HG03108 (cell line): ENCODE data around the gene RAB42.
"Not testable (repeated sequence)": the region's sequence is repeated elsewhere in the genome, so short reads cannot be mapped to it uniquely, and the experiment has no call there.

Source experiments
- ATAC-seq: cut with Tn5 transposase; IDR thresholded peaks from one replicate; pipeline ENCODE4 v1.9.1; 2021; ENCODE audit warnings: moderate library complexity; ENCODE audit not compliant: unreplicated experiment

RAB42 gene

DNA sequence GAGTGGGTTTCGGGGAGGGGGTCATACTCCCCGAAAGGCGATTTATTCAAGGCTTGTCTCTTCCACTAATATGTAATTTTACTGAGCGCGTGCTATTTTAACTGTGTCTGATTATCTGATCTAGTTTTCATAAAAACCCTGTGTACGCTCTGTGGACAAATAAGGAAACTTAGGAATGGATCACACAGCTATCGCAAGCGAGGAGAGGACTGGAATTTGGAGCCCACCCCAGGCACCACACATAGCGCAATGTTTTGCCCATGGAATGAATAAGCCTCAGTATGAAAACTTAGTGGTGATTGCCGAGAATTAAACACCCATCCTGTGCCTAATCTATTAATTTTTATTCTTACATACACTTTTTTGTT lies 9.8 kb upstream of the RAB42 start:
- no peak for ATAC-seq

DNA sequence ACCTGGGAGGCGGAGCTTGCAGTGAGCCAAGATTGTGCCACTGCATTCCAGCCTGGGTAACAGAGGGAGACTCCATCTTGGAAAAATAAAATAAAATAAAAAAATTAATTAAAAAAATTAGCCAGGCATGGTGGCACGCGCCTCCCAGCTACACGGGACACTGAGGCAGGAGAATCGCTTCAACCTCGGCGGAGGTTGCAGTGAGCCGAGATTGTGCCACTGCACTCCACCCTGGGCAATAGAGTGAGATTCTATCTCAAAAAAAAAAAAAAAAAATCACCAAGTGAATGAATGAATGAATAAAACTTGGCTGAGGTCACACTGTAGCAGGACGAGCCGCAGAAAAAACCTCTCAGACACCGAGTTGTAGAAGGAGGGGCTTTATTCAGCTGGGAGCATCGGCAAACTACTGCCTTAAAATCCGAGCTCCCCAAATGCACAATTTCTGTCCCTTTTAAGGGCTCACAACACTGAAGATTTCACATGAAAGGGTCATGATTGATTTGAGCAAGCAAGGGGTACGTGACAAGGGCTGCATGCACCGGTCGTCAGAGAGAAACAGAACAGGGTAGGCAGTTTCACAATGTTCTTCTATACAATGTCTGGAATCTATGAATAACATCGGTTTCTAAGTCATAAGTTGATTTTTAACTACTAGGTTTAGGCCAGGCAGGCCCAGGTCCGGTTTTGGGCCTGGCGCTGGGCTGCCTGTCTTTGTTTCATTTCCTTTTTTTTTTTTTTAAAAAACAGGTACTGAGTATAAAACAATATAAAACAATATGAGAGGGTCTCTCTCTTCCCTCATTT lies 5.3 kb upstream of the RAB42 start:
- ATAC-seq = not testable (repeated sequence)

DNA sequence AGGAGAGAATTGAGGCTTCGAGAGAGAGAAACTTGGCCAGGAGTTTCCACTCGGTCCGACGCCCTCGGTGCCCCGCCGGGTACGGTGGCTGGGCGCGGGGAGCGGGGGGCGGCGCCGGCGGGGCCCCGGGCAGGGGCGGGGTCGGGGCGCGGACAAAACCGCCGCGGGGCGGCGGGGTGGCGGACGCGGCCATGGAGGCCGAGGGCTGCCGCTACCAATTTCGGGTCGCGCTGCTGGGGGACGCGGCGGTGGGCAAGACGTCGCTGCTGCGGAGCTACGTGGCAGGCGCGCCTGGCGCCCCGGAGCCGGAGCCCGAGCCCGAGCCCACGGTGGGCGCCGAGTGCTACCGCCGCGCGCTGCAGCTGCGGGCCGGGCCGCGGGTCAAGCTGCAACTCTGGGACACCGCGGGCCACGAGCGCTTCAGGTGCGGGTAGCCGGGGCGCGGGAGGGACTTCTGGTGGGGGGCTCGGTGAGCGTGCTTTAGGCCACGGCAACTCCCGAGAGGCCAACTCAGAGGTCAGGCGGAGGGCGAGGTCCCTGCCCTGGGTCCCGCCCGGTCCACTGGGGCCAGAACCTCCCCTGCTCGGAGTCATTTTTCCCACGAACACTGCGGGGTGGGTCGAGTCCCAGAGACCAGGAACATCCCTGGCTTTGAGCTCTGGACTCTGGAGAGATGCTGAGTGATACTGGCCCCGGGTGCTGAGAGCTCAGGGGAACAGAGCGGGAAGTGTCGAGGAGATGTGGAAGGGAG lies 431 bp downstream of the RAB42 start:
- ATAC-seq = no peak

DNA sequence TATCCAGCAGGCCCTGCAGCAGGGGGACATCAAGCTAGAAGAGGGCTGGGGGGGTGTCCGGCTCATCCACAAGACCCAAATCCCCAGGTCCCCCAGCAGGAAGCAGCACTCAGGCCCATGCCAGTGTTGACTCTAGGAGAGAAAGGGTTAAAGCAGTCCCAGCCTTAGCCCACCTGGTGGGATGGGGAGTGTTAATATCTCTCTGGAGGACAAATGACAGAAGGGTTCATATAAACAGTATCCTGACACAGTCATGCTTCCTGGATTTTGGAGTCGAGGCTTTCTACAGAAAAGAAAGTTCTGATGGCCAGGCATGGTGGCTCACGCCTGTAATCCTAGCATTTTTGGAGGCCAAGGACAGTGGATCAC lies 1.9 kb downstream of the RAB42 start:
- ATAC-seq = not testable (repeated sequence)

DNA sequence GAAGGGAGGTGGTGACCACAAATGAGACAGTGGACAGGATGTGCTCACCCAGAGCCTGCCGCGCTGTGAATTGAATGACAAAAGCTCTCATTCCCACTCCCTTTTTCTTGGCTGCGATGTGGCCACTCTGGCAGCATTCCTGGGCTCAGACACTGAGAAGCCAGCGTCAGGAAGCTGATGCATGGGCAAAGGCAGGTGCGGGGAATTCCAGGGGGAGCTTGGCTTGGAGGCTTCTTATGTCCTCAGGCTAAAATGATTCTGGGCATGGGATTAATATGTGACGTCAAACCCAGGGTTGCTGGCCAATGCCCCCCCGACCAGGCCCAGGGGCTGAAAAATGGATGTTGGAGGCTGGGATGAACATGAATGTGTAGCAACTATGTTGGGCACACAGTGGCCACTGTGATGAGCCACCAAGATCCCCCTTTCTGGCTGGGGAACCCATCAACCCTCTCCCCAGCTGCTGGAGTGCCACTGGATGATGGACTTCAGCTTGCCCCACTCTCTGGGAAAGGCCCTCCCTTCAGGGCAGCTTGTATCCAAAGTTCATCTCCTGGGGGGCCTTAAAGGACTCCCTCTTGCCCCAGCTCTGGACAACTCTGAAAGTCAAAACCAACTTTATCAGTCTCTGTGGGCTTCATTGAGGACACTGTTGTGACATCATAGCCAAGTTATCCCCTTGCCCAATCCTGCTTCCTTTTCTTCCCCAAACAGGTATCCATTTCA lies 2.8 kb downstream of the RAB42 start:
- ATAC-seq = not testable (repeated sequence)

DNA sequence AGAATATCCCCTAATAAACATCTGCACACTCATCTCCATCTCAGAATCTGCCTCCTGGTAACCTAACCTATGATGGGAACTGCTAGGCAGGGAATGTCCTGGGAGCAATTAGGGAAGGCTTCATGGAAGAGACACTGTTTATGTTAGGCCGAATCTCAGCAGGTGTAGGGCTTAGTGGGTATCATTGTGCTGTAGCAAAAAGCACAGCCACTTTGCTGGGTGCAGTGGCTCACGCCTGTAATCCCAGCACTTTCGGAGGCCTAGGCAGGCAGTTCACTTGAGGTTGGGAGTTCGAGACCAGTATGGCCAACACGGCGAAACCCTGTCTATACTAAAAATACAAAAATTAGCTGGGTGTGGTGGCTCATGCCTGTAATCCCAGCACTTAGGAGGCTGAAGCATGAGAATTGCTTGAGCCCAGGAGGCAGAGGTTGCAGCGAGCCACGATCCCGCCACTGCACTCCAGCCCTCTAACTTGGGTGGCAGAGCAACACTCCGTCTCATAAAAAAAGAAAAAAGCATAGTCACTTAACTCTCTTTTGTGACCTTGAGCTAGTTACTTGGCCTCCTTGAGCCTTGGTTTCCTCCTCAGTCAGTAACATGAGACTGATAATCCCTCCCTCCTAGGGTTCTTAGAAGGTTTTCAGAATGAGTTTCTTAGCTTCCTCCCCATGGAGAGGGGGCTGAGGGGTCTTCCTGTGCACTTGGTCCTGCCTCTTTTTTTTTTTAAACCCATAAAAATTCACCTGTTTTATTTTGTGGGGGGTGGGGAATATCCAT lies 3.5 kb downstream of the RAB42 start:
- no peak for ATAC-seq

DNA sequence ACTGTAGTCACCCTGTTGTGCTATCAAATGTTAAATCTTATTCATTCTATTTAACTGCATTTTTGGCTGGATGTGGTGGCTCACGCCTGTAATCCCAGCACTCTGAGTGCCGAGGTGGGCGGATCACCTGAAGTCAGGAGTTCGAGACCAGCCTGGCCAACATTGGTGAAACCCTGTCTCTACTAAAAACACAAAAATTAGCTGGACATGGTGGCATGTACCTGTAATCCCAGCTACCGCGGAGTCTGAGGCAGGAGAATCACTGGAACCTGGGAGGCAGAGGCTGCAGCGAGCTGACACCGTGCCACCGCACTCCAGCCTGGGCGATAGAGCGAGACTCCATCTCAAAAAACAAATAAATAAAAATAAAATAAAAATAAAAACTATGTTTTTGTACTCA lies 4.2 kb downstream of the RAB42 start:
- not testable (repeated sequence) for ATAC-seq

DNA sequence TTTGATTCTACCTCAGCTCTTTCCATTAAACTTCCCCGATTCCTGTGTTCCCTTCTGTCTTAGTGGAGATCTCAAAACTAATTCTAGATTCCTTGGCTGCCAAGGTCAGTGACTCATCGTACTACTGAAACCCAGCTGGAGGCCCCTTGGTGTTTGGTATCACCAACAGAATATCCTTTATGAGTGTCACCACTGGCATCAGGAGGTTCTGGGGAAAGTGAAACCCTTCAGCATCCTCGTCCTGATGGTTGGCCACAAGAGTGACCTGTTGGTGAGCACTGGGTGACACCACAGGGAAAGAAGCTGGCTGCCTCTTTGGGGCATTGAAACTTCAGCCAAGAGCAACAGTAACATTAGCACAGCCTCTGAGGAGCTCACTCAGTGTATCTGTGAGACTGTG lies 9.6 kb downstream of the RAB42 start:
- ATAC-seq = no peak

DNA sequence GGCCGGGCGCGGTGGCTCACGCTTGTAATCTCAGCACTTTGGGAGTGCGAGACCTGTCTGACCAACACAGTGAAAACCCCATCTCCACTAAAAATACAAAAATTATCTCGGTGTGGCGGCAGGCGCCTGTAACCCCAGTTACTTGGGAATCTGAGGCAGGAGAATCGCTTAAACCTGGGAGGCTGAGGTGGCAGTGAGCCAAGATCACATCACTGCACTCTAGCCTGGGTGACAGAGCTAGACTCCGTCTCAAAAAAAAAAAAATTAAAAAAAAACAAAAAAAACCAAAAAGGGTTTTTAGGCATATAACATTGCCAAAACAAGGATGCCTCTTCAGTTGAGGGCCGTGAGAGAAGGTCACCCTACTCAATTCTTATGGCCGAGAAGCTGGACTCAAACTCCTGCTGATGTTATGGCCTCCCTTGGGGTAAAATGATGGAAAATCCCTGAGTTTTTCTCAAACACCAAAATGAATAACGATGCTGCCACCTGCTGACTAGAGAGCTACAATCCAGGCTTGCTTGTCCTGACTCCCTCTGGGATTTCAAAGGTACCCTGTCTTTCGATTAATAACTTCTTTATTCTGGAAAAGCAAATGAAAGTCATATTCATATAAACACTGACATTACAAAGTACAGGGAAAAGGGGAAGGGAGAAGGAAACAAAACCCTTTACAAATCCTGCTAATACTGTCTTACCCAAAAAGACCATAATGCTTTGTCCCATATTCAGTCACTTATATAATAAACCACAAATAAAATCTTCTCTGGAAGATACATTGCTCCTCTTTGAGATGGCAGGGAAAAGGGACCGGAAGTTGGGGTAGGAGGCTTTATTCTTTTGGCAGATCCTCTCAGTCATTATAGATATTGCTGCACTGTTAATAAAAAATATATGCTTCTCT lies 10.7 kb downstream of the RAB42 start:
- ATAC-seq = no peak

DNA sequence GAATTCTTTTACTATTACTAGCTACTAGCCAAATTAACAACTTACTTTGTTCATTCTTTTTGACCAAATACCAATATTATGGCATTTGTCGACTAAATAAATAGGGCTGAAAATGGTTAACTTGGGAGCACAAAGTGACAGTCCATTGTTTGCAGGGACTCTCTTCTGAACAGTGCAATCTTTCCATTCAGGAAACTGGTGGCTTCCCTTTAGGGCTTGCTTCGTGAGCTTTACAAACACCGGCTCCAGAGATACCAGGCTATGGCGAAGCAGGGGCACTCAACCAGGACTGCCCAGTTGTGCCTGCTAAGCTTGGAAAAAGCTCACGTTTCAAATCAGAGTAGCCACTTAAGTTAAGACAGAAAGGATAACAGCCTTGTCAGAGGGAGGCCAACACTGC lies 12.3 kb downstream of the RAB42 start:
- ATAC-seq = no peak

DNA sequence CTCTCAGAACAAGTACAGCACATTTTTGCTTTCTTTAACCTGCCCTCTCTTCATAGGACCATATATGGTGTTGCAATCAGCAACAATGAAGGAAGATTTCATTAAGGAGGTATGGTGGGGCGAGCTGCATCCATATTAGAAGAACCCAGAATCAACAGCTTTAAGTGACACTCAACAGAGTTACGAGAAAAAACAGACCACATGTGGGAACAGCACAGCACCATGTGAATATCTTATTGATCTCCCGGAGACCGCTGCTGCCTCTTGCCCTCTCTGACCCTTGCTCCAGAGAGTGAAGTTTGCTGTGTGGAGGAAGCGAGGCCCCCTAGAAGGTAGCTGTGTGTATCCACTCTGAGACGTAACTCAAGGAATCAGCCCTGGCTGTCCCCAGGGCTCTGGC lies 12.9 kb downstream of the RAB42 start:
- ATAC-seq = no peak

DNA sequence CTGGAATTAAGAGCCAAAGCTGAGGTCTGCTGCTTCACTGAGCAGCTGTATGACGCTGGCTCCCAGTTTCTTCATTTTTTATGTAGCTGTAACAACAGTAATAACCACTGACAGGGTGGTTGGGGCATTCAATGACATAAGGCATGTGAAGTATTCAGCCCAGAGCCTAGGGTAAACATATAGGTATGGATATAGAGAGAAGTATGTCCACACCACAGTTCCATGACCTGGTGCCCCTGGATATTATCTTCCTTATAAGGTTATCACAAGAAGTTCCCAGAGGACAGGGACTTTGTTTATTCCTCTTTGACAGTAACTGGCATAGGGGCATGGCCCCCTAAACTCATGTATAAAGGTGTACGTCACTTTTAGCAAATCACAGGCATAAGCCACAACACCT lies 14.7 kb downstream of the RAB42 start:
- no peak for ATAC-seq

DNA sequence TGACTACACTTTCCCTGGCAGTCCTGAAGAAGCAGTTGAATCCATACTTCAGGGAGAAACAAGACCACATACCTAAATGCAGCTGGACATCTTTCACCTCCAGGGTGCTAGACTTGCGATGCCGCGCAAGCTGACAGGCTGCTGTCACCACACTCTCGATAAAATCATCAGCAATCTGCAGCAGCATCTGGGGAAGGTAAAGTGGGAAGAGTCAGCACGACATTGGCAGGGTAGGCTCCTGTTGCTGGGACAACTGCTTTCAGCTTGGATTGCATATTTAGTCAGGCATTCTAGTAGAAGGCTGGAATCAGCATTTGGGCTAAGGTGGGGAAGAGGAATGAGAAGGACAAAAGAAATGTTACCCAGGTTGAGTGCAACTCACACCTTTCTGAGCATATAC lies 21.1 kb downstream of the RAB42 start:
- no peak for ATAC-seq

DNA sequence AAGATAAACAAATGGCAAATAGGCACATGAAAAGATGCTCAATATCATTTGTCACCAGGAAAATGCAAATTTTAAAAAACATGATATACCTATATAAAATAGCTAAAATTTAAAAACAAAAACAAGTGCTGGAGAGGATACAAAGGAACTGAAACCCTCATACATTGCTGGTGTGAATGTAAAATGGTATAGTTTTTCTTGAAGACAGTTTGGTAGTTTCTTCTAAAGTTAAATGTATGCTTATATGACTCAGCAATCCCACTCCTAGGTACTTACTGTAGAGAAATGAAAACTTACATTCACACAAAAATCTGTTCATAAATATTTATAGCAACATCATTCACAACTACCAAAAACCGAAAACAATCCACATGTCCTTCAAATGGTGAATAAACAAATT lies 39.6 kb downstream of the RAB42 start:
- ATAC-seq = no peak

DNA sequence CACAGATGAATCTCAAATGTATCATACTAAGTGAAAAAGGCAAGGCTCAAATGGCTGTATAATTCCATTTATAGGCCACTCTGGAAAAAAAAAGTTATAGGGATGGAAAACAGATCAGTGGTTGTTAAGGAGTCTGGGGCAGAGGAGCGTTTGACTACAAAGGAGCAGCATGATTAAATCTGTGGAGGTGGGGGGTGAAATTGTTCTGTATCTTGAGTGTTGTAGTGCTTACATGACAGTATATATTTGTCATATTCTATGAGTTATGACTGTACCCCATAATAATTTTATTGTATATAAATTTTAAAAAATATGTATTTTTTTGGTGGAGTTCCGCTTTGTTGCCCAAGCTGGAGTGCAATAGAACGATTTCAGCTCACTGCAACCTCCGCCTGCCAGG lies 40.5 kb downstream of the RAB42 start:
- ATAC-seq = no peak

DNA sequence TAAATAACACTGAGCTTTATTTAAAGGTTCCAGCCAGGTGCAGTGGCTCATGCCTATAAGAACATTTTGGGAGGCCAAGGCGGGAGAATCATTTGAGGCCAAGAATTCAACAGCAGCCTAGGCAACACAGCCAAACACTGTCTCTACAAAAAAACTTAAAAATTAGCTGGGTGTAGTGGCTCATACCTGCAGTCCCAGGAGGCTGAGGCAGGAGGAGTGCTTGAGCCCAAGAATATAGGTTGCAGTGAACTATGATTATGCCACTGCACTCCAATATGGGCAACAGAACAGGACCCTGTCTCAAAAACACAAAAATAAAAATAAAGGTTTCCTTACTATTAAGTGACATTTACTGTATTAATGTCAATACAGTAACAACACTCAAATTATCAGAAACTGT lies 48.7 kb downstream of the RAB42 start:
- ATAC-seq = no peak

DNA sequence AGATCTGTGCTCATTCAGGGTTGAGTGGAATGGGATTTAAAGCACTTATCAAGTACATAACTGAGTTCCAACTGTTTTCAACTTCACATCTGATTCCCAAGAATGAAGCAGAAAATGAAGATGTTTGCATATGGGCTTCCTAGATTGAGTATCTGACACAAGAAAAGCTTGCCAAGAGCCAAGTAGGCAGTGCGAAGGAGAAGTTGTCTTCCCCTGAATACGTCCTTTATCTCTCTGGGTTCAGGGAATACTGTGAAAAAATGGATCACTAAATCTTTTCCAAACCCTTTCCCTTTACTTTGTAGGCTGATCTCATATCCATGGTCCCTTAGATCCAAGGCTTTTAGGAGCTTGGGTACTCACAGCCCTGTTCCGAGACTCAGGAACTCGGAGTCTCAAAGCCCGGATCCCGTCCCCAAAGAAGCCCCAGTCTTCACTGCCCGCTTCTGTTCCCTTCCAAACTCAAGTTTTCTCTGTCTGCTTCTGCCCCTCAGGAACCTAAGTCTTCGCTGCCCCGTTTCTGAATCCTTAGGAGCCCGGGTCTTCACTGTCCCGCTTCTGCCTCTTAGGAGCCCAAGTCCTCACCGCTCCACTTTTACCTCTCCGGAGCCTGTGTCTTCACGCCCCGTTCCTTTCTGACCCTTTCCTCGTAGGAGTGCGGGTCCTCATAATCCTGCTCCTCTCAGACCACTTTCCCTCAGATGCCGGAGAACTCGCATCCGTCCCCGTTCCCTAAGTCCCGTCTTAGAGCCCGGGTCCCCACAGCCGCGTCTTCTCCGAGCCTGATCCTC lies 50.2 kb downstream of the RAB42 start:
- ATAC-seq = peak; percentile 4

DNA sequence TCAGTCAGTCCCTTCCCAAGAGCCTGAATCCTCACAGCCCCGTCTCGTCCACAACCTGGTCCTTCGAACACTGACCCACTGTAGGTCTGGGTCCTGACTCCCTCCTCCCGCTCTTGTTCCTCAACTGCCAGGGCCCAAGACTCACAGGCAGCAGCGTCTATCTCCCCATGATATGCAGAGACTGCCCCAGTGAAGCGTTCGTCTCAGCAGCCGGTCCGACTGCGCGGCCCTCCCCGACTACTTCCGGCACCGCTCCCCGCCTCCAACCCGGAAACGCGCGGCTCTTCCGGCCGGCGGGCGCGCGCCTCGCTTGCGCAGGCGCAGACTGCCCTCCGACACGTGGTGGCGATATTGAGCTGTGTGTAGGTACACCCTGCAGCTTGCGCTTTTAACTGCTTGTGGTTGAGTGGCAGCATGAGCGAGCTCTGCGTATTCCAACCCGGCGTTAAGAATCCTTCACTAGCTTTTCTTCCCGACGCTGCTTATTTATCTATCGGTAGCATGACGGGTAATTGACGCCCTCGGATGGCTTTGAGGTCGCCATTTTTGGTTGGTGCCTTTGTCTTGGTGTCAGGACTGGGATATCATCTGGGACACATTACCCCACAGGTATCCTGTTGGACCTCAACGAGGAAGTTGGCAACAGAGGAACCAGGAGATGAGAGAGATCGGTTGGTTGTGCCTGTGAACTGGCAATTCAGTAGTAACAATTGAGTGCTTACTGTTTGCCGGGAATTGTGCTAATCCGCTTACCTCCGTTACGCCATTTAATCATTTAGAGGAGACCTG lies 51.0 kb downstream of the RAB42 start, which contains the start of gene TAF12:
Gene TAF12 (minus strand): TSS at position 221 of the 789 bp plus-strand sequence. CDS start 20,986 bp downstream, outside the sequence.
- ATAC-seq = peak; percentile 69
